ENCODE results near the gene HAND2. TPM values are rescaled to one million over a fixed set of nuclear protein-coding genes. Genes with fewer than 3 reads are reported as not detected.

HAND2 gene
- total RNA-seq, 1 experiment from 2014 or later = 0.31 TPM

- Histone ChIP-seq H3K27me3 (ENCODE audit: control insufficient read depth, insufficient read depth, low read length) (no peaks in the 10 kb centered on the region), H3K4me3 (ENCODE audit: low read depth in 2 of 2, low read length in 2 of 2) (no peak overlapping the region), H3K9me3 (ENCODE audit: control insufficient read depth, insufficient read depth, low read depth, low read length) (no peaks in the 10 kb centered on the region), H3K4me1 (ENCODE audit: control insufficient read depth, insufficient read depth, low read length) (no peaks in the 10 kb centered on the region), H3K36me3 (ENCODE audit: control insufficient read depth, insufficient read depth, low read length) (no peaks in the 10 kb centered on the region), H3K27ac (ENCODE audit: low read length) (no peak overlapping the region)
- POLR2A ChIA-PET = no interaction called here
- no TSS peak for BruUV-seq (replicated peaks)
- in situ Hi-C loops (cut with HindIII; ENCODE audit: low pct_unique_long_range_greater_than_20kb, low sequenced_read_pairs) (no loop called here), intact Hi-C loops (cut with micrococcal nuclease; ENCODE audit: unreplicated experiment) (loop anchor here (2.0 kb wide), 1 partner anchor 617 kb away; no protein-coding TSS in a partner anchor)
- DNase-seq (ENCODE audit: low read depth, low spot score) (no peak), ATAC-seq (no peak)
- TF ChIP-seq TCF7L2 (IDR thresholded peaks at IDR 0.05; ENCODE audit: low read depth, low read length) = no peak
- no peak for TF ChIP-seq POLR2AphosphoS5 (IDR thresholded peaks at IDR 0.05; ENCODE audit: low read depth, low read length)
- no peak for TF ChIP-seq SIN3A (IDR thresholded peaks at IDR 0.05; ENCODE audit: borderline replicate concordance, insufficient read depth, low read depth, low read length)
- no peak for TF ChIP-seq CTCF (IDR thresholded peaks at IDR 0.05)
- TF ChIP-seq REST (IDR thresholded peaks at IDR 0.05; ENCODE audit: insufficient read depth in 1 of 2, low read depth in 2 of 2, low read length in 1 of 2) = no peak
- CTCF ChIA-PET = no interaction called here
These were observed 26.5 kb downstream of the HAND2 start for GRCh38 chr4:173503330-173504180.

GRCh38 chr4:173502282-173502681 is 27.7 kb downstream of the HAND2 start:
- no peaks in the 10 kb centered on the region for H3K4me1 ChIP-seq (ENCODE audit: control insufficient read depth, insufficient read depth, low read length)
- POLR2A ChIA-PET = no interaction called here
- no peaks in the 10 kb centered on the region for H3K9me3 ChIP-seq (ENCODE audit: control insufficient read depth, insufficient read depth, low read depth, low read length)
- in situ Hi-C loops (cut with HindIII; ENCODE audit: low pct_unique_long_range_greater_than_20kb, low sequenced_read_pairs) = no loop called here
- TF ChIP-seq SIN3A (IDR thresholded peaks at IDR 0.05; ENCODE audit: borderline replicate concordance, insufficient read depth, low read depth, low read length) = no peak
- no peak for TF ChIP-seq CTCF (IDR thresholded peaks at IDR 0.05)
- no peak for TF ChIP-seq TCF7L2 (IDR thresholded peaks at IDR 0.05; ENCODE audit: low read depth, low read length)
- TF ChIP-seq REST (IDR thresholded peaks at IDR 0.05; ENCODE audit: insufficient read depth in 1 of 2, low read depth in 2 of 2, low read length in 1 of 2) = no peak
- TF ChIP-seq POLR2AphosphoS5 (IDR thresholded peaks at IDR 0.05; ENCODE audit: low read depth, low read length) = no peak
- CTCF ChIA-PET = no interaction called here
- no peak overlapping the region for H3K27ac ChIP-seq (ENCODE audit: low read length)
- no peak overlapping the region for H3K4me3 ChIP-seq (ENCODE audit: low read depth in 2 of 2, low read length in 2 of 2)
- no peak for ATAC-seq
- BruUV-seq (replicated peaks) = no TSS peak
- intact Hi-C loops (cut with micrococcal nuclease; ENCODE audit: unreplicated experiment) = no loop called here
- DNase-seq (ENCODE audit: low read depth, low spot score) = no peak
- H3K27me3 ChIP-seq (ENCODE audit: control insufficient read depth, insufficient read depth, low read length) = no peaks in the 10 kb centered on the region
- H3K36me3 ChIP-seq (ENCODE audit: control insufficient read depth, insufficient read depth, low read length) = no peaks in the 10 kb centered on the region
